ENCODE data around the gene C14orf119. TPM values are rescaled to one million over a fixed set of nuclear protein-coding genes. Genes with fewer than 3 reads are reported as not detected.

The C14orf119 gene
- total RNA-seq, 1 donor from 2014 or later = 55.3 TPM

DNA sequence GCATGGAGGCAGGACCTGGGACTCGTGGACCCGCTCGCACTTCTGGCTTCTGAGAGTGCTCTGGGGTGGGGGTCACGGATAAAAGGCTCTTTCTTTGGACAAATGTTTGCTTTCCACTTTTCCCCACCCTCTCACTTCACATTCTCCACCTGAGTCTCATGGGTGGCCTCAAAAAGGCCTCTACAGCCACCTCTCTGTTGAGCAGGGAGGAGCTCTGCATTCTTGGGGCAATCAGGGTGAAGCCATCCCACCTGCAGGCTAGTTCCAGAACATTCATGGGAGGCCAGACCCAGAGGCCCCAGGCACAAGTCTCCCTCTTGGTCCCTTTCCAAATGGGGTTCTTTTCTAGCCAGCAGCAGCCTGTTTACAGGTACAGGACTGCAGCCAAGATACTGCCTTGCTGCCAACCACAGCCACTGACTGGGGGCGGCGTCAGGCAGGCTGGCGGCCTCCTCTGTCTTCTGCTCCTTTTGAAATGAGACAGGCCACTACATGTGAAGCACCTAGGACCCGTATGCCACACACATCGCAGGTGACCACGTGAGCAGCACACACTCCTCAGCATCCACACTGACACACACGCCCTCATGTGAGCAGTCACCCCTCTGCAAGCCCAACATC is 42.0 kb downstream of the C14orf119 start:
- H3K4me3 ChIP-seq = no peak overlapping the region
- peak; percentile 58 for ATAC-seq
- H3K4me1 ChIP-seq = no peaks in the 10 kb centered on the region
- H3K27ac ChIP-seq = no peak overlapping the region
- TF ChIP-seq, protein P1, sequence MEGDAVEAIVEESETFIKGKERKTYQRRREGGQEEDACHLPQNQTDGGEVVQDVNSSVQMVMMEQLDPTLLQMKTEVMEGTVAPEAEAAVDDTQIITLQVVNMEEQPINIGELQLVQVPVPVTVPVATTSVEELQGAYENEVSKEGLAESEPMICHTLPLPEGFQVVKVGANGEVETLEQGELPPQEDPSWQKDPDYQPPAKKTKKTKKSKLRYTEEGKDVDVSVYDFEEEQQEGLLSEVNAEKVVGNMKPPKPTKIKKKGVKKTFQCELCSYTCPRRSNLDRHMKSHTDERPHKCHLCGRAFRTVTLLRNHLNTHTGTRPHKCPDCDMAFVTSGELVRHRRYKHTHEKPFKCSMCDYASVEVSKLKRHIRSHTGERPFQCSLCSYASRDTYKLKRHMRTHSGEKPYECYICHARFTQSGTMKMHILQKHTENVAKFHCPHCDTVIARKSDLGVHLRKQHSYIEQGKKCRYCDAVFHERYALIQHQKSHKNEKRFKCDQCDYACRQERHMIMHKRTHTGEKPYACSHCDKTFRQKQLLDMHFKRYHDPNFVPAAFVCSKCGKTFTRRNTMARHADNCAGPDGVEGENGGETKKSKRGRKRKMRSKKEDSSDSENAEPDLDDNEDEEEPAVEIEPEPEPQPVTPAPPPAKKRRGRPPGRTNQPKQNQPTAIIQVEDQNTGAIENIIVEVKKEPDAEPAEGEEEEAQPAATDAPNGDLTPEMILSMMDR (IDR thresholded peaks at IDR 0.05) = no peak
- H3K9me3 ChIP-seq = no peaks in the 10 kb centered on the region
- H3K36me3 ChIP-seq = peaks cover 12% of the 10 kb centered on the region
- no peaks in the 10 kb centered on the region for H3K27me3 ChIP-seq
- intact Hi-C loops (cut with DNase I) = no loop called here
- no peak for DNase-seq

DNA sequence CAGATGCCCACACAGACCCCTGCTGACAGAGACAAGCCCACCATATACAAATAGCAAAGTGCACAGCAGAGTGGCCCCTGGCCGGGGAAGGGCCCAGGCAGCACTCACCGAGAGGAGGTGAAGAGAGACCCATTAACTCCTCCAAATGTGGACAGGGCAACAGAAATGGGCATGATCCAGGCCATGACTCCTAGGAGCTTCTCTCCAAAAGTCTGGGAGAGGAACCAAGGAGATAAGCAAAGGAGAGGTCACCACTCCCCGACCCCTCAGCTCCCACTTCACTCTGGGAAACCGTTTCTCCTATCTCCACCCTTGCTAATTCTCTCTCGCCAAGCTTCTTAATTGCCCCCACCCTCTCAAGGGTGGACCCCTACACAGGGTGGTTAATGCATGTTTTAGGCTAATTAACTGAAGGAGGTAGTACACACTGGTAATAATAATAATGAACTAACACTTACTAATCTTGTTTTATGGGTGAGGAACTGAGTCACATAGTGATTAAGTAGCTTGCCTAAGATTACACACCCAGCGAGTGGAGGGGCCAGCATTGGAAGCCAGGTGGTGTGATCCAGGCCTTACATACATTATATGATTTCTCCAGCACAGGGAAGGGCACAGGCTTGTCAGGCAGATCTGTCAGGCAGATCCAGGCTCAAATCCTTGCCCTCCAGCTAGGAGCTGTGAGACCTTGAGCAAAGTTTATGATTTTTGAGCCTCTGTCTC is 42.7 kb downstream of the C14orf119 start:
- no peak overlapping the region for H3K4me3 ChIP-seq
- ATAC-seq (no peak), DNase-seq (no peak)
- no peaks in the 10 kb centered on the region for H3K9me3 ChIP-seq
- intact Hi-C loops (cut with DNase I) = no loop called here
- H3K36me3 ChIP-seq = peaks cover 12% of the 10 kb centered on the region
- H3K4me1 ChIP-seq = peaks cover 5% of the 10 kb centered on the region
- H3K27me3 ChIP-seq = no peaks in the 10 kb centered on the region
- H3K27ac ChIP-seq = no peak overlapping the region
- TF ChIP-seq, protein P1 (IDR thresholded peaks at IDR 0.05) = no peak

DNA sequence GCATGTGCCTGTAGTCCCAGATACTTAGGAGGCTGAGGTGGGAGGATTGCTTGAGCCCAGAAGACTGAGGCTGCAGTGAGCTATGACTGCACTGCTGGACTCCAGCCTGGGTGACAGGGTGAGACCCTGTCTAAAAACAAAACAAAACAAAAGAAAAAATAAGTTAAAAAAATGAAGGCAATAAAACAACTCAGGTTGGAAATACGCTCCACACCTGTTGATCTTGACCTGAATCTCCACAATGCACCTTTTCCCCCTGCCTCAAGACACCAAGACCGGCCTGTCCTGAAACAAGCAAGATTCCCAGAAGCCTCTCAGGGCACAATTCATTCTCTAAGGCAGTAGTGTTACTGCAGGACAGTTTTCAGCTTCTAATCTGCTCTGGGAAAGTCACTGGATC is 44.6 kb downstream of the C14orf119 start:
- DNase-seq (no peak), ATAC-seq (no peak)
- no peak overlapping the region for H3K4me3 ChIP-seq
- peaks cover 12% of the 10 kb centered on the region for H3K36me3 ChIP-seq
- H3K27ac ChIP-seq = no peak overlapping the region
- H3K27me3 ChIP-seq = no peaks in the 10 kb centered on the region
- no peaks in the 10 kb centered on the region for H3K9me3 ChIP-seq
- intact Hi-C loops (cut with DNase I) = no loop called here
- TF ChIP-seq, protein P1 (IDR thresholded peaks at IDR 0.05) = no peak
- peaks cover 6% of the 10 kb centered on the region for H3K4me1 ChIP-seq

DNA sequence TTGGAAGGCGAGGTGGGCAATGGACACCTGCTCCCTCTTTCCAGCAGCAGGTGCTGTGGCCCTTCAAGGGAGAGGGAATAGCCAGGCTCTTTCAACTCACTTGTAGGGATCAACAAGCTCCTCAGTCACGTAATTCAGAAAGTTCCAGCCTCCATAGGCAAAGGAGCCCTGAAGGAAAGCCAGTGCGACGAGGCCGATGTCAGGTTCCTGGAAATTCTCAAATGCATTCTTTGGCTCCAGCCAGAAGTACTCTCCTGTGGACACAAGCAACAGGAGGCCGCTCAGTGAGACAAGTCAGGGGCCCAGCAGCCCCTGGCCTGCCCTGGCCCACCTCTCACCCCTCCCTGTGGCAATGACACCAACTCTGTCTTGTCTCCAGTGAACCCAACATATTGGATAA is 45.1 kb downstream of the C14orf119 start:
- peaks cover 6% of the 10 kb centered on the region for H3K4me1 ChIP-seq
- no peaks in the 10 kb centered on the region for H3K9me3 ChIP-seq
- DNase-seq (no peak), ATAC-seq (no peak)
- TF ChIP-seq, protein P1 (IDR thresholded peaks at IDR 0.05) = no peak
- intact Hi-C loops (cut with DNase I) = no loop called here
- H3K4me3 ChIP-seq = no peak overlapping the region
- no peak overlapping the region for H3K27ac ChIP-seq
- peaks cover 12% of the 10 kb centered on the region for H3K36me3 ChIP-seq
- no peaks in the 10 kb centered on the region for H3K27me3 ChIP-seq

DNA sequence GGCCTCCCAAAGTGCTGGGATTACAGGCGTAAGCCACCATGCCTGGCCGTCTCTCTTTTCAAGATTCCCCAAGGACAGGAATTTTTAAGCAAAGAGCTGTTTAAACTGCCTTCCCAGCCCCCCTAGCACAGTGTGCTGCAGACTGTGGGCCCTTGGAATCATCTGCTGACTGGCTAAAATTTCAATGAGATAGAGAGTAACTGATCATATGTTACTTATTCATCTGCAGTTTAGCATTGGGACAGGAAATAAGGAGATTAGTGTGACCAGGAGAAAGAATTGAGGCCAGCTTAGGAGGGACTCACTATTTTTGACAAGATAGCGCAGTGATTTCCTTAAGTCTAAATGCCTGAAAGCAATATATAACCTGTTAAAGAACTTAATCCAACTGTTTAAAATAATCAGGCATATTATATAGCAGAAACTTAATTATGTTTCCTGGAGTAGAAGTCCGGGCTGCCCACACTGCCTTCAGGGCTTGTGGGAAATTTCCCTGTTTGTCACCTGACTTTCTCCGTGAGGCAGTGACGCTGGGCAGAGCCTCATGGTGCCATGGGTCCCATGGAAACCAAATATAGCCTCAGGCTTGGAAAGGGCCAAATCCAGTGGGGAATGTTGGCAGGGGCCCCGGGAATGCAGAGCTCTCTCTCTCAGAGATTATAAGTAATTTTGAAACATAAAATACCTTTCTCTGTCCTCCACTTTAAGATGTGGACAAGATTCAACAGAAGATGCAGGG is 46.6 kb downstream of the C14orf119 start:
- Histone ChIP-seq H3K4me1 (peaks cover 12% of the 10 kb centered on the region), H3K27ac (no peak overlapping the region), H3K9me3 (no peaks in the 10 kb centered on the region), H3K27me3 (no peaks in the 10 kb centered on the region), H3K4me3 (no peak overlapping the region), H3K36me3 (peaks cover 12% of the 10 kb centered on the region)
- peak; percentile 68 for ATAC-seq
- TF ChIP-seq, protein P1 (IDR thresholded peaks at IDR 0.05) = no peak
- peak; percentile 74 for DNase-seq
- intact Hi-C loops (cut with DNase I) = no loop called here

Measured in upper lobe of right lung (tissue), 1 donor.